ENCODE measurements around the gene CIZ1. TPM values are rescaled to one million over a fixed set of nuclear protein-coding genes. Genes with fewer than 3 reads are reported as not detected.

The CIZ1 gene
- total and polyA plus RNA-seq, 10 of the 15 experiments (the other 5 are each of a cell fraction or from before 2014, with no cell fraction given): 1.8 to 91.6 (median 35.4) TPM

DNA sequence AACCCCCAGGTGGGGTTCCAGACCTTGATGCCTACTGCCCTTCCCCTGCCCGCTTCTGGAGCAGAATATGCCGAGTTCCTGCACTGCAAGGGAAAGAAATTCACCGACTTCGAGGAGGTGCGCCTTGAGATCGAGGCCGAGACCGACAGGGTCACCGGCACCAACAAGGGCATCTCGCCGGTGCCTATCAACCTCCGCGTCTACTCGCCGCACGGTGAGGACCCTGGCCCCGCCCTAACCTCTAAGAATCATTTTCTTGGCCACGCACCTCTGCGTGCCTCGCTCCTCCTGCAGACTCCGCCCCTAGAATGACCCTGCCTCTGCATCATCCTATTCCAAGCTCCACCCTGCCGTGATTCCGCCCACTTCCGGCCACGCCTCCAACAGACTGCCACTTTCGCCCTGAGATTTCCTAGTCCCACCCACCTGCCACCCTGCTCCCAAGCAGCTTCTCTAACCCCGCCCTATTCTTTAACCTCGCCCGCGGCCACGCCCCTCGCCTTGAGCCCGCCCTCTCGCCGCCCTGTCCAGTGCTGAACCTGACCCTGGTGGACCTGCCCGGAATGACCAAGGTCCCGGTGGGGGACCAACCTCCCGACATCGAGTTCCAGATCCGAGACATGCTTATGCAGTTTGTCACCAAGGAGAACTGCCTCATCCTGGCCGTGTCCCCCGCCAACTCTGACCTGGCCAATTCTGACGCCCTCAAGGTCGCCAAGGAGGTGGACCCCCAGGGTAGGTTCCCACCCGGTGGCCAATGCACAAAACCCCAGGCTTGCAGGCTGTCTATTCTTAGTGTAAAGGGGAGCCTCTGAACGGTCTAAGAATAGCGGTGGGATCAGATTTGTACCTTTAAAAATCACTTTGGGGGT, 27.4 kb upstream of the CIZ1 start (continued):
- TF ChIP-seq, protein P1, sequence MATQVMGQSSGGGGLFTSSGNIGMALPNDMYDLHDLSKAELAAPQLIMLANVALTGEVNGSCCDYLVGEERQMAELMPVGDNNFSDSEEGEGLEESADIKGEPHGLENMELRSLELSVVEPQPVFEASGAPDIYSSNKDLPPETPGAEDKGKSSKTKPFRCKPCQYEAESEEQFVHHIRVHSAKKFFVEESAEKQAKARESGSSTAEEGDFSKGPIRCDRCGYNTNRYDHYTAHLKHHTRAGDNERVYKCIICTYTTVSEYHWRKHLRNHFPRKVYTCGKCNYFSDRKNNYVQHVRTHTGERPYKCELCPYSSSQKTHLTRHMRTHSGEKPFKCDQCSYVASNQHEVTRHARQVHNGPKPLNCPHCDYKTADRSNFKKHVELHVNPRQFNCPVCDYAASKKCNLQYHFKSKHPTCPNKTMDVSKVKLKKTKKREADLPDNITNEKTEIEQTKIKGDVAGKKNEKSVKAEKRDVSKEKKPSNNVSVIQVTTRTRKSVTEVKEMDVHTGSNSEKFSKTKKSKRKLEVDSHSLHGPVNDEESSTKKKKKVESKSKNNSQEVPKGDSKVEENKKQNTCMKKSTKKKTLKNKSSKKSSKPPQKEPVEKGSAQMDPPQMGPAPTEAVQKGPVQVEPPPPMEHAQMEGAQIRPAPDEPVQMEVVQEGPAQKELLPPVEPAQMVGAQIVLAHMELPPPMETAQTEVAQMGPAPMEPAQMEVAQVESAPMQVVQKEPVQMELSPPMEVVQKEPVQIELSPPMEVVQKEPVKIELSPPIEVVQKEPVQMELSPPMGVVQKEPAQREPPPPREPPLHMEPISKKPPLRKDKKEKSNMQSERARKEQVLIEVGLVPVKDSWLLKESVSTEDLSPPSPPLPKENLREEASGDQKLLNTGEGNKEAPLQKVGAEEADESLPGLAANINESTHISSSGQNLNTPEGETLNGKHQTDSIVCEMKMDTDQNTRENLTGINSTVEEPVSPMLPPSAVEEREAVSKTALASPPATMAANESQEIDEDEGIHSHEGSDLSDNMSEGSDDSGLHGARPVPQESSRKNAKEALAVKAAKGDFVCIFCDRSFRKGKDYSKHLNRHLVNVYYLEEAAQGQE (IDR thresholded peaks at IDR 0.05; ENCODE audit: low read depth, low read length): peak; percentile 82
- TF ChIP-seq PML (IDR thresholded peaks at IDR 0.05; ENCODE audit: low read length): no peak
- TF ChIP-seq, protein P2, sequence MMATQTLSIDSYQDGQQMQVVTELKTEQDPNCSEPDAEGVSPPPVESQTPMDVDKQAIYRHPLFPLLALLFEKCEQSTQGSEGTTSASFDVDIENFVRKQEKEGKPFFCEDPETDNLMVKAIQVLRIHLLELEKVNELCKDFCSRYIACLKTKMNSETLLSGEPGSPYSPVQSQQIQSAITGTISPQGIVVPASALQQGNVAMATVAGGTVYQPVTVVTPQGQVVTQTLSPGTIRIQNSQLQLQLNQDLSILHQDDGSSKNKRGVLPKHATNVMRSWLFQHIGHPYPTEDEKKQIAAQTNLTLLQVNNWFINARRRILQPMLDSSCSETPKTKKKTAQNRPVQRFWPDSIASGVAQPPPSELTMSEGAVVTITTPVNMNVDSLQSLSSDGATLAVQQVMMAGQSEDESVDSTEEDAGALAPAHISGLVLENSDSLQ (IDR thresholded peaks at IDR 0.05): peak; percentile 70
- TF ChIP-seq RELA (IDR thresholded peaks at IDR 0.05; ENCODE audit: borderline replicate concordance, partially characterized antibody): no peak
- TF ChIP-seq RFX5 (IDR thresholded peaks at IDR 0.05; ENCODE audit: low read depth, low read length): no peak
- TF ChIP-seq, protein P3, sequence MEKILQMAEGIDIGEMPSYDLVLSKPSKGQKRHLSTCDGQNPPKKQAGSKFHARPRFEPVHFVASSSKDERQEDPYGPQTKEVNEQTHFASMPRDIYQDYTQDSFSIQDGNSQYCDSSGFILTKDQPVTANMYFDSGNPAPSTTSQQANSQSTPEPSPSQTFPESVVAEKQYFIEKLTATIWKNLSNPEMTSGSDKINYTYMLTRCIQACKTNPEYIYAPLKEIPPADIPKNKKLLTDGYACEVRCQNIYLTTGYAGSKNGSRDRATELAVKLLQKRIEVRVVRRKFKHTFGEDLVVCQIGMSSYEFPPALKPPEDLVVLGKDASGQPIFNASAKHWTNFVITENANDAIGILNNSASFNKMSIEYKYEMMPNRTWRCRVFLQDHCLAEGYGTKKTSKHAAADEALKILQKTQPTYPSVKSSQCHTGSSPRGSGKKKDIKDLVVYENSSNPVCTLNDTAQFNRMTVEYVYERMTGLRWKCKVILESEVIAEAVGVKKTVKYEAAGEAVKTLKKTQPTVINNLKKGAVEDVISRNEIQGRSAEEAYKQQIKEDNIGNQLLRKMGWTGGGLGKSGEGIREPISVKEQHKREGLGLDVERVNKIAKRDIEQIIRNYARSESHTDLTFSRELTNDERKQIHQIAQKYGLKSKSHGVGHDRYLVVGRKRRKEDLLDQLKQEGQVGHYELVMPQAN (conservative IDR thresholded peaks at IDR 0.05): no peak
- no peak for TF ChIP-seq RB1 (IDR thresholded peaks at IDR 0.05; ENCODE audit: borderline replicate concordance)
- TF ChIP-seq CHD4 (IDR thresholded peaks at IDR 0.05): no peak
- TF ChIP-seq HDGF (IDR thresholded peaks at IDR 0.05): peak; percentile 92
- no peak for TF ChIP-seq SIX5 (IDR thresholded peaks at IDR 0.05; ENCODE audit: low read depth, low read length, severe bottlenecking)
- TF ChIP-seq MXI1 (IDR thresholded peaks at IDR 0.05; ENCODE audit: low read depth, low read length): no peak
- peak; percentile 55 for TF ChIP-seq SP1 (IDR thresholded peaks at IDR 0.05; ENCODE audit: low read depth, low read length)
- peak; percentile 73 for TF ChIP-seq CREB1 (IDR thresholded peaks at IDR 0.05; ENCODE audit: low read depth)
- TF ChIP-seq ESRRA (IDR thresholded peaks at IDR 0.05; ENCODE audit: low read length): no peak
- TF ChIP-seq, protein P4, sequence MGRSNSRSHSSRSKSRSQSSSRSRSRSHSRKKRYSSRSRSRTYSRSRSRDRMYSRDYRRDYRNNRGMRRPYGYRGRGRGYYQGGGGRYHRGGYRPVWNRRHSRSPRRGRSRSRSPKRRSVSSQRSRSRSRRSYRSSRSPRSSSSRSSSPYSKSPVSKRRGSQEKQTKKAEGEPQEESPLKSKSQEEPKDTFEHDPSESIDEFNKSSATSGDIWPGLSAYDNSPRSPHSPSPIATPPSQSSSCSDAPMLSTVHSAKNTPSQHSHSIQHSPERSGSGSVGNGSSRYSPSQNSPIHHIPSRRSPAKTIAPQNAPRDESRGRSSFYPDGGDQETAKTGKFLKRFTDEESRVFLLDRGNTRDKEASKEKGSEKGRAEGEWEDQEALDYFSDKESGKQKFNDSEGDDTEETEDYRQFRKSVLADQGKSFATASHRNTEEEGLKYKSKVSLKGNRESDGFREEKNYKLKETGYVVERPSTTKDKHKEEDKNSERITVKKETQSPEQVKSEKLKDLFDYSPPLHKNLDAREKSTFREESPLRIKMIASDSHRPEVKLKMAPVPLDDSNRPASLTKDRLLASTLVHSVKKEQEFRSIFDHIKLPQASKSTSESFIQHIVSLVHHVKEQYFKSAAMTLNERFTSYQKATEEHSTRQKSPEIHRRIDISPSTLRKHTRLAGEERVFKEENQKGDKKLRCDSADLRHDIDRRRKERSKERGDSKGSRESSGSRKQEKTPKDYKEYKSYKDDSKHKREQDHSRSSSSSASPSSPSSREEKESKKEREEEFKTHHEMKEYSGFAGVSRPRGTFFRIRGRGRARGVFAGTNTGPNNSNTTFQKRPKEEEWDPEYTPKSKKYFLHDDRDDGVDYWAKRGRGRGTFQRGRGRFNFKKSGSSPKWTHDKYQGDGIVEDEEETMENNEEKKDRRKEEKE (IDR thresholded peaks at IDR 0.05): no peak
